ENCODE data around the gene FBXO5. TPM values are rescaled to one million over a fixed set of nuclear protein-coding genes. Genes with fewer than 3 reads are reported as not detected.
"Not testable (repeated sequence)": the region's sequence is repeated elsewhere in the genome, so short reads cannot be mapped to it uniquely, and the experiment has no call there.

The FBXO5 gene
- total RNA-seq, 2 donors from 2014 or later, result 4.5 to 5.9 TPM

GRCh38 chr6:153012856-153013255 is 30.0 kb upstream of the FBXO5 start:
- H3K4me1 Mint-ChIP-seq, result no peaks in the 10 kb centered on the region
- no peaks in the 10 kb centered on the region for H3K9me3 ChIP-seq (ENCODE audit: control insufficient read depth, low read length, poor library complexity, severe bottlenecking)
- peaks cover 2% of the 10 kb centered on the region for H3K36me3 Mint-ChIP-seq (ENCODE audit: low read depth)
- ATAC-seq (no peak), DNase-seq (no peak)
- H3K27ac Mint-ChIP-seq, result no peak overlapping the region
- H3K27me3 Mint-ChIP-seq, result peaks cover 25% of the 10 kb centered on the region
- no peak overlapping the region for H3K4me3 Mint-ChIP-seq

GRCh38 chr6:153003366-153003690 is 20.5 kb upstream of the FBXO5 start:
- H3K9me3 ChIP-seq (ENCODE audit: control insufficient read depth, low read length, poor library complexity, severe bottlenecking), result no peaks in the 10 kb centered on the region
- Mint-ChIP-seq H3K36me3 (ENCODE audit: low read depth) (no peaks in the 10 kb centered on the region), H3K27ac (peak overlapping the region; percentile 94), H3K4me1 (peaks cover 35% of the 10 kb centered on the region), H3K27me3 (no peaks in the 10 kb centered on the region), H3K4me3 (peak overlapping the region; percentile 95)
- peak; percentile 18 for ATAC-seq
- no peak for DNase-seq

GRCh38 chr6:153002613-153003365 is 19.9 kb upstream of the FBXO5 start, which contains the start of gene MTRF1L:
MTRF1L (minus strand) TSS chr6:153002709; CDS start chr6:153002685, 24 bp downstream.
- no peaks in the 10 kb centered on the region for H3K9me3 ChIP-seq (ENCODE audit: control insufficient read depth, low read length, poor library complexity, severe bottlenecking)
- peak within 1 kb of the TSS; percentile 94 for H3K27ac Mint-ChIP-seq
- no peaks in the 10 kb centered on the region for H3K27me3 Mint-ChIP-seq
- peak; percentile 86 for ATAC-seq
- H3K4me1 Mint-ChIP-seq, result peaks cover 35% of the 10 kb centered on the region
- peak within 1 kb of the TSS; percentile 95 for H3K4me3 Mint-ChIP-seq
- DNase-seq, result peak; percentile 58 to 77 (median 68)
- H3K36me3 Mint-ChIP-seq (ENCODE audit: low read depth), result no peaks in the 10 kb centered on the region

GRCh38 chr6:153001767-153002612 is 19.1 kb upstream of the FBXO5 start:
- Mint-ChIP-seq H3K4me1 (peaks cover 39% of the 10 kb centered on the region), H3K27ac (peak overlapping the region; percentile 94), H3K4me3 (peak overlapping the region; percentile 95), H3K36me3 (ENCODE audit: low read depth) (peaks cover 2% of the 10 kb centered on the region), H3K27me3 (no peaks in the 10 kb centered on the region)
- ATAC-seq (peak; percentile 22), DNase-seq (no peak)
- no peaks in the 10 kb centered on the region for H3K9me3 ChIP-seq (ENCODE audit: control insufficient read depth, low read length, poor library complexity, severe bottlenecking)

GRCh38 chr6:153000790-153001189 is 17.9 kb upstream of the FBXO5 start:
- H3K27me3 Mint-ChIP-seq; H3K36me3 Mint-ChIP-seq (ENCODE audit: low read depth); ATAC-seq; H3K9me3 ChIP-seq (ENCODE audit: control insufficient read depth, low read length, poor library complexity, severe bottlenecking); DNase-seq: not testable (repeated sequence)
- H3K27ac Mint-ChIP-seq, result peak overlapping the region; percentile 94
- peak overlapping the region; percentile 53 for H3K4me3 Mint-ChIP-seq
- peaks cover 42% of the 10 kb centered on the region for H3K4me1 Mint-ChIP-seq

- Mint-ChIP-seq H3K27me3 (no peaks in the 10 kb centered on the region), H3K4me1 (peaks cover 42% of the 10 kb centered on the region), H3K36me3 (ENCODE audit: low read depth) (peaks cover 7% of the 10 kb centered on the region), H3K27ac (peak overlapping the region; percentile 94), H3K4me3 (peak overlapping the region; percentile 53)
- H3K9me3 ChIP-seq (ENCODE audit: control insufficient read depth, low read length, poor library complexity, severe bottlenecking), result no peaks in the 10 kb centered on the region
- no peak for DNase-seq
- no peak for ATAC-seq
These were observed 17.4 kb upstream of the FBXO5 start for GRCh38 chr6:153000243-153000642.

- DNase-seq; H3K36me3 Mint-ChIP-seq (ENCODE audit: low read depth); H3K27me3 Mint-ChIP-seq; H3K9me3 ChIP-seq (ENCODE audit: control insufficient read depth, low read length, poor library complexity, severe bottlenecking); ATAC-seq: not testable (repeated sequence)
- Mint-ChIP-seq H3K27ac (peak overlapping the region; percentile 62), H3K4me1 (peaks cover 42% of the 10 kb centered on the region), H3K4me3 (peak overlapping the region; percentile 13)
These were observed 16.7 kb upstream of the FBXO5 start for GRCh38 chr6:152999538-152999937.

GRCh38 chr6:152993847-152994246 is 11.0 kb upstream of the FBXO5 start:
- no peaks in the 10 kb centered on the region for H3K9me3 ChIP-seq (ENCODE audit: control insufficient read depth, low read length, poor library complexity, severe bottlenecking)
- Mint-ChIP-seq H3K27ac (peak overlapping the region; percentile 16), H3K36me3 (ENCODE audit: low read depth) (peaks cover 7% of the 10 kb centered on the region), H3K4me3 (no peak overlapping the region), H3K4me1 (peaks cover 8% of the 10 kb centered on the region), H3K27me3 (no peaks in the 10 kb centered on the region)
- DNase-seq (no peak), ATAC-seq (no peak)

- Mint-ChIP-seq H3K4me1 (peaks cover 8% of the 10 kb centered on the region), H3K27me3 (no peaks in the 10 kb centered on the region), H3K36me3 (ENCODE audit: low read depth) (peaks cover 7% of the 10 kb centered on the region), H3K4me3 (no peak overlapping the region), H3K27ac (peak overlapping the region; percentile 16)
- H3K9me3 ChIP-seq (ENCODE audit: control insufficient read depth, low read length, poor library complexity, severe bottlenecking), result no peaks in the 10 kb centered on the region
- no peak for DNase-seq
- ATAC-seq, result no peak
These were observed 10.6 kb upstream of the FBXO5 start for GRCh38 chr6:152993431-152993830.

- H3K4me3 Mint-ChIP-seq, result no peak overlapping the region
- peaks cover 25% of the 10 kb centered on the region for H3K4me1 Mint-ChIP-seq
- no peaks in the 10 kb centered on the region for H3K9me3 ChIP-seq (ENCODE audit: control insufficient read depth, low read length, poor library complexity, severe bottlenecking)
- no peaks in the 10 kb centered on the region for H3K27me3 Mint-ChIP-seq
- ATAC-seq (no peak), DNase-seq (no peak)
- peaks cover 2% of the 10 kb centered on the region for H3K36me3 Mint-ChIP-seq (ENCODE audit: low read depth)
- H3K27ac Mint-ChIP-seq, result peak overlapping the region; percentile 72
These were observed 4.1 kb upstream of the FBXO5 start for GRCh38 chr6:152986978-152987377.

GRCh38 chr6:152985300-152985699 is 2.5 kb upstream of the FBXO5 start:
- peaks cover 36% of the 10 kb centered on the region for H3K4me1 Mint-ChIP-seq
- not testable (repeated sequence) for H3K36me3 Mint-ChIP-seq (ENCODE audit: low read depth); ATAC-seq; H3K9me3 ChIP-seq (ENCODE audit: control insufficient read depth, low read length, poor library complexity, severe bottlenecking); H3K4me3 Mint-ChIP-seq; H3K27me3 Mint-ChIP-seq; DNase-seq
- peak overlapping the region; percentile 95 for H3K27ac Mint-ChIP-seq

GRCh38 chr6:152984513-152984872 is 1.7 kb upstream of the FBXO5 start:
- ATAC-seq (no peak), DNase-seq (no peak)
- H3K4me3 Mint-ChIP-seq, result peak overlapping the region; percentile 97
- H3K9me3 ChIP-seq (ENCODE audit: control insufficient read depth, low read length, poor library complexity, severe bottlenecking), result no peaks in the 10 kb centered on the region
- H3K27ac Mint-ChIP-seq, result peak overlapping the region; percentile 95
- peaks cover 5% of the 10 kb centered on the region for H3K36me3 Mint-ChIP-seq (ENCODE audit: low read depth)
- peaks cover 39% of the 10 kb centered on the region for H3K4me1 Mint-ChIP-seq
- no peaks in the 10 kb centered on the region for H3K27me3 Mint-ChIP-seq

GRCh38 chr6:152983637-152984512 is 1.0 kb upstream of the FBXO5 start:
- Mint-ChIP-seq H3K27me3 (no peaks in the 10 kb centered on the region), H3K4me3 (peak overlapping the region; percentile 97), H3K27ac (peak overlapping the region; percentile 95), H3K4me1 (peaks cover 39% of the 10 kb centered on the region), H3K36me3 (ENCODE audit: low read depth) (peaks cover 5% of the 10 kb centered on the region)
- DNase-seq, result peak; percentile 89 to 94 (median 90)
- H3K9me3 ChIP-seq (ENCODE audit: control insufficient read depth, low read length, poor library complexity, severe bottlenecking), result no peaks in the 10 kb centered on the region
- ATAC-seq, result peak; percentile 0

All from T-helper 17 cell (primary cell).